ENCODE data around the gene ZBTB44.

ZBTB44 gene, protein sequence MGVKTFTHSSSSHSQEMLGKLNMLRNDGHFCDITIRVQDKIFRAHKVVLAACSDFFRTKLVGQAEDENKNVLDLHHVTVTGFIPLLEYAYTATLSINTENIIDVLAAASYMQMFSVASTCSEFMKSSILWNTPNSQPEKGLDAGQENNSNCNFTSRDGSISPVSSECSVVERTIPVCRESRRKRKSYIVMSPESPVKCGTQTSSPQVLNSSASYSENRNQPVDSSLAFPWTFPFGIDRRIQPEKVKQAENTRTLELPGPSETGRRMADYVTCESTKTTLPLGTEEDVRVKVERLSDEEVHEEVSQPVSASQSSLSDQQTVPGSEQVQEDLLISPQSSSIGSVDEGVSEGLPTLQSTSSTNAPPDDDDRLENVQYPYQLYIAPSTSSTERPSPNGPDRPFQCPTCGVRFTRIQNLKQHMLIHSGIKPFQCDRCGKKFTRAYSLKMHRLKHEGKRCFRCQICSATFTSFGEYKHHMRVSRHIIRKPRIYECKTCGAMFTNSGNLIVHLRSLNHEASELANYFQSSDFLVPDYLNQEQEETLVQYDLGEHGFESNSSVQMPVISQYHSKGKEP

DNA sequence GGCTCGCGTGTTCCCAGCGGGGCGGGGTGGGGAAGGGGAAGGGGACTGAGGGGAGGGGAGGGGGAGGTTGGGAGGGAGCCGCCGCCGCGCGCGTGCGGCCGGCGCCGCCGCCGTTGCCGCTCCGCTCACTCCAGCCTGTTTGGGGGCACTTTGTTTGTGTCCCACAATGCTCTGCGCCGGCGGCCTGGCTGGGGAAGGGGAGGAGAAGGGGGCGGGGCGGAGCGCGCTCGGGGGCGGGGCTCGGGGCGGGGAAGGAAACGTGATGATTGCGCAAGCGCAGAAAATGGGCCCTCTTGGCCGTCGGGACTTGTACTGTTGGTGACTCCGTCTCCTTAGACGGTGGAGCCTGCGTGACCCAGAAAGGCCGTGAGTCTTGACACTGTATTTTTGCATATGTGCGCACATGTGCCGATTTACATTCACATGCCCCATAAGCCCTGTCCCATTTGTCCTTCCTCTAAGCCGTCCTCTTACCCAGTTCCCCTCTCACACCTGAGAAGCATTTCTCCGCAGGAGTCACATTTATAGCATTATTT lies at the start of gene ZBTB44:
Gene ZBTB44, minus strand, starts transcription at position 168 of the 536 bp plus-strand sequence. CDS start 53,044 bp downstream, outside the sequence.
- peak; percentile 70 for DNase-seq (ENCODE audit: insufficient read length, low spot score)
- no peak for FAIRE-seq
- TF ChIP-seq, protein P1, sequence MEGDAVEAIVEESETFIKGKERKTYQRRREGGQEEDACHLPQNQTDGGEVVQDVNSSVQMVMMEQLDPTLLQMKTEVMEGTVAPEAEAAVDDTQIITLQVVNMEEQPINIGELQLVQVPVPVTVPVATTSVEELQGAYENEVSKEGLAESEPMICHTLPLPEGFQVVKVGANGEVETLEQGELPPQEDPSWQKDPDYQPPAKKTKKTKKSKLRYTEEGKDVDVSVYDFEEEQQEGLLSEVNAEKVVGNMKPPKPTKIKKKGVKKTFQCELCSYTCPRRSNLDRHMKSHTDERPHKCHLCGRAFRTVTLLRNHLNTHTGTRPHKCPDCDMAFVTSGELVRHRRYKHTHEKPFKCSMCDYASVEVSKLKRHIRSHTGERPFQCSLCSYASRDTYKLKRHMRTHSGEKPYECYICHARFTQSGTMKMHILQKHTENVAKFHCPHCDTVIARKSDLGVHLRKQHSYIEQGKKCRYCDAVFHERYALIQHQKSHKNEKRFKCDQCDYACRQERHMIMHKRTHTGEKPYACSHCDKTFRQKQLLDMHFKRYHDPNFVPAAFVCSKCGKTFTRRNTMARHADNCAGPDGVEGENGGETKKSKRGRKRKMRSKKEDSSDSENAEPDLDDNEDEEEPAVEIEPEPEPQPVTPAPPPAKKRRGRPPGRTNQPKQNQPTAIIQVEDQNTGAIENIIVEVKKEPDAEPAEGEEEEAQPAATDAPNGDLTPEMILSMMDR (IDR thresholded peaks at IDR 0.05; ENCODE audit: insufficient read depth, missing control alignments) = no peak

- DNase-seq (ENCODE audit: insufficient read length, low spot score) (no peak), FAIRE-seq (no peak)
- TF ChIP-seq, protein P1 (IDR thresholded peaks at IDR 0.05; ENCODE audit: insufficient read depth, missing control alignments) = no peak
These were observed 44.7 kb upstream of the ZBTB44 start for GRCh38 chr11:130359419-130359818.

DNA sequence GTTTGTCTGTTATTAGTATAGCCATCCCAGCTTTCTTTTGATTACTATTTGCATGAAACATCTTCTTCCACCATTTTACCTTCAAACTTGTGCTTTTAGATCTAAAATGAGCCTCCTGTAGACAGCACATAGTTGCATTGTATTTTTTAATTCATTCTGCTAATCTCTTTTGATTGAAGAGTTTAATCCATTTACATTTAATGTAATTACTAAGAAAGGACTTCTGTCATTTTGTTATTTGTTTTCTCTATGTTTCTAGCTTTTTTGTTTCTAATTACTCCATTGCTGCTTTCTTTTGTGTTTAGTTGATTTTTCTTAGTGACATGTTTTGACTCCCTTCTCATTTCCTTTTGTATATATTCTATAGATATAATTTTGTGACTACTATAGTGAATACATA lies 43.7 kb upstream of the ZBTB44 start:
- DNase-seq (ENCODE audit: insufficient read length, low spot score) (no peak), FAIRE-seq (no peak)
- TF ChIP-seq, protein P1 (IDR thresholded peaks at IDR 0.05; ENCODE audit: insufficient read depth, missing control alignments) = no peak

GRCh38 chr11:130347261-130347660 lies 32.5 kb upstream of the ZBTB44 start:
- FAIRE-seq = no peak
- TF ChIP-seq, protein P1 (IDR thresholded peaks at IDR 0.05; ENCODE audit: insufficient read depth, missing control alignments) = no peak

GRCh38 chr11:130344841-130345240 lies 30.1 kb upstream of the ZBTB44 start:
- TF ChIP-seq, protein P1 (IDR thresholded peaks at IDR 0.05; ENCODE audit: insufficient read depth, missing control alignments) = no peak
- DNase-seq (ENCODE audit: insufficient read length, low spot score) = no peak
- no peak for FAIRE-seq

More at GRCh38 chr11:130347261-130347660, 32.5 kb upstream of the ZBTB44 start:
- DNase-seq (ENCODE audit: insufficient read length, low spot score) = no peak

DNA sequence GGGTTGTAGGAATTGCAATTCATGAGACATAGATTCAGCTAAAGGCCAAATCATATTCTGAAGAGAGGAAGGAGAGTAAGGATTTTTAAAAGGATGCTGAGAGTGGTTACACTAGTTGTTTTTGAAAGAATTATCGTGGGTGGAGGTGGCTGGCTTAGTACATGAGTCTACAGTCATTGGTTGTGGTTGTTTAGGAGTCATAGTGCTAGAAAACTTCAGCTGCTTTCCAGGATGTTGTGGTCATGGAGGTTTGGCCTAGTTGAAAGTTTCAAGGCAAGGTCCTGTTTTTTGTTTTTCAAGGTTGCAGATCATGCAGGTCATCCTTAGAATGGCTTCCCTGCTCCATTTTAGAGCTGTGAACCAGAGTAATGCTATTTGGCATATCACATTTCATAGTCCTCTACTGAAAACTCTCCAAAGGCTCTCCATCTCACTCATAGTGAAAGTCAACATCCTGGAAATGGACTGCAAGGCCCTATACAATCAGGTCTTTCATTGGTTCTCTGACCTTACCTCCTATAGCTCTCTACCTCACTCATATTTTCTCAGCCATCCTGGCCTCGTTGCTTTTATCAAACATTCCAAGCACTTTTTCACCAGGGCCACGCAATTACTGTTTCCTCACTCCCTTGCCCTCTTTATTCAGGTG lies 26.1 kb upstream of the ZBTB44 start:
- no peak for DNase-seq (ENCODE audit: insufficient read length, low spot score)
- no peak for FAIRE-seq
- TF ChIP-seq, protein P1 (IDR thresholded peaks at IDR 0.05; ENCODE audit: insufficient read depth, missing control alignments) = no peak
